ENCODE data around the gene TMEM18.

The TMEM18 gene

DNA sequence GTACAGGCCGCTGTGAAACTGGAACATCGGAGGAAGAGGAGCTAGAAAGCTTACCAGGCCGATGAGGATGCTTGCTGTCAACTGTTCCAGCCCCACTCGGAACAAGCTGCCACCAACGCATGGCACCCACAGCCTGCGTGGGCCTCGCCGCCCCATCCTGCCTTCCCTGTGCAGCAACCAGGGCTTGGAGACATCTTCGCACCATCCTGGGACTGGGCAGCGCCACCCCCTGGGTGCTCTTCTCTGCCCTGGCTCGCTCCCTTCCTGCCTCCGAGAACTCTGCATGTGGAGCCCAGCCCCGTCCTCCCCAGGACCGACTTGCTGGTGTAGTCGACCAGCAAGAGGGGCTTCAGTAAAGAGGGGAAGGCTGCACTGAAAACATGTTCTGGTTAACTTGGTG lies 10.8 kb downstream of the TMEM18 start:
- H3K23ac ChIP-seq (ENCODE audit: low read length) = no peak overlapping the region
- H3K79me2 ChIP-seq (ENCODE audit: control insufficient read depth, insufficient read depth, low read length, poor library complexity) = no peaks in the 10 kb centered on the region
- no peak overlapping the region for H2BK120ac ChIP-seq (ENCODE audit: insufficient read depth, low read length, poor library complexity)
- H3K18ac ChIP-seq (ENCODE audit: low read length) = no peak overlapping the region
- no peak overlapping the region for H2AFZ ChIP-seq (ENCODE audit: insufficient read depth, low read length, poor library complexity)
- no peak overlapping the region for H3K27ac ChIP-seq (ENCODE audit: low read depth, low read length)
- H2BK5ac ChIP-seq (ENCODE audit: low read depth, low read length, poor library complexity) = no peak overlapping the region
- no peak overlapping the region for H4K91ac ChIP-seq (ENCODE audit: low read depth, low read length)
- H4K8ac ChIP-seq (ENCODE audit: low read depth, low read length) = no peak overlapping the region
- no peak overlapping the region for H2AK5ac ChIP-seq (ENCODE audit: low read length)
- H3K36me3 ChIP-seq (ENCODE audit: control insufficient read depth in 1 of 2, insufficient read depth in 2 of 2, low read length in 2 of 2) = peaks cover 29 to 32% of the 10 kb centered on the region in 2 experiments
- H3K4ac ChIP-seq (ENCODE audit: low read depth, low read length) = no peak overlapping the region
- no peaks in the 10 kb centered on the region for H3K27me3 ChIP-seq (ENCODE audit: insufficient read depth, low read length)
- DNase-seq = no peak
- H3K79me1 ChIP-seq (ENCODE audit: low read length) = no peaks in the 10 kb centered on the region
- no peak overlapping the region for H3K4me2 ChIP-seq (ENCODE audit: low read length)
- no peak overlapping the region for H3K9ac ChIP-seq (ENCODE audit: low read length)
- no peak overlapping the region for H3K14ac ChIP-seq (ENCODE audit: low read length)
- H3K9me3 ChIP-seq (ENCODE audit: insufficient read depth, low read depth, low read length) = peaks cover 12% of the 10 kb centered on the region
- H4K12ac ChIP-seq (ENCODE audit: low read depth, low read length) = no peak overlapping the region
- no peaks in the 10 kb centered on the region for H3K4me1 ChIP-seq (ENCODE audit: control insufficient read depth in 1 of 2, insufficient read depth in 2 of 2, low read length in 2 of 2)
- no CpG with 5 or more reads among the region's 15 CpGs for WGBS (ENCODE audit: extremely low coverage, insufficient coverage, insufficient read length)
- no peak overlapping the region for H3K4me3 ChIP-seq (ENCODE audit: low read depth, low read length)
- no peak overlapping the region for H2BK12ac ChIP-seq (ENCODE audit: low read length)

DNA sequence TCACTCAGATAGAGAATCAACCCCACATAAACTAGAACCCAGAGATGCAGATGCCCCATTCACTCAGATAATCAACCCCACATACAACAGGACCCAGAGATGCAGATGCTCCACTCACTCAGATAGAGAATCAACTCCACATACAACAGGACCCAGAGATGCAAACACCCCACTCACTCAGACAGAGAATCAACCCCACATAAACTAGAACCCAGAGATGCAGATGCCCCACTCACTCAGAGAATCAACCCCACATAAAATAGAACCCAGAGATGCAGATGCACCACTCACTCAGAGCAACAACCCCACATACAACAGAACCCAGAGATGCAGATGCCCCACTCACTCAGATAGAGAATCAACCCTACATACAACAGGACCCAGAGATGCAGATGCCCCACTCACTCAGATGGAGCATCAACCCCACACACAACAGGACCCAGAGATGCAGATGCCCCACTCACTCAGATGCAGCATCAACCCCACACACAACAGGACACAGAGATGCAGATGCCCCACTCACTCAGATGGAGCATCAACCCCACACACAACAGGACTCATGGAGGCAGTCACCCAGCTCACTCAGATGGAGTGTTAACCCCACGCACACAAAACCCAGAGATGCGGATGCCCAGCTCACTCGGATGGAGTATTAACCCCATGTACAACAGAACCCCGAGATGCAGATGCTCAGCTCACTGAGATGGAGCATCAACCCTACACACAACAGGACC lies 11.7 kb downstream of the TMEM18 start:
- DNase-seq = no peak
- Histone ChIP-seq H3K36me3 (ENCODE audit: control insufficient read depth in 1 of 2, insufficient read depth in 2 of 2, low read length in 2 of 2) (peaks cover 22 to 26% of the 10 kb centered on the region in 2 experiments), H4K91ac (ENCODE audit: low read depth, low read length) (no peak overlapping the region)

DNA sequence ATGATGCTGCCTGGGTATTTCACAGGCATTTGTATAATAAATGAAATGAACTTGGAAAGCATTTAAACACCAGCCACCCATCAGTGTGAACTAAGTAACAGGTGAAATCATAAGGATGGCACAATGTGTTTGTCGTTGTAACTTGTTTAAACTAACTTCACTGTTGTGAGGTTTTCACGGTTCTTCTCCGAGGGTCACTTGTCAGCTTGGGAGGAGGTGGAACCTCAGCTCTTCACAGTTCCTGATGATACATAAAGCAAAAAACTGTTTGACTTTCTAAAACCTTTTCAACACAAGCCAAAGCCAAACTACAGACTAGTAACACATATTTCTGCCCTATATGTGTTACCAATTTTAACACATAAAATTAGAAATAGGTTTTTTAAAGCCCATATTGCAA lies 13.1 kb downstream of the TMEM18 start:
- Histone ChIP-seq H3K4me3 (ENCODE audit: low read depth, low read length) (no peak overlapping the region), H4K91ac (ENCODE audit: low read depth, low read length) (no peak overlapping the region), H4K12ac (ENCODE audit: low read depth, low read length) (no peak overlapping the region), H2BK5ac (ENCODE audit: low read depth, low read length, poor library complexity) (no peak overlapping the region), H3K4me1 (ENCODE audit: control insufficient read depth in 1 of 2, insufficient read depth in 2 of 2, low read length in 2 of 2) (no peaks in the 10 kb centered on the region), H4K8ac (ENCODE audit: low read depth, low read length) (no peak overlapping the region), H3K14ac (ENCODE audit: low read length) (no peak overlapping the region), H3K79me1 (ENCODE audit: low read length) (no peaks in the 10 kb centered on the region), H3K27me3 (ENCODE audit: insufficient read depth, low read length) (no peaks in the 10 kb centered on the region), H2AK5ac (ENCODE audit: low read length) (no peak overlapping the region), H3K18ac (ENCODE audit: low read length) (no peak overlapping the region), H3K36me3 (ENCODE audit: control insufficient read depth in 1 of 2, insufficient read depth in 2 of 2, low read length in 2 of 2) (peaks cover 13 to 16% of the 10 kb centered on the region in 2 experiments), H2BK120ac (ENCODE audit: insufficient read depth, low read length, poor library complexity) (no peak overlapping the region), H3K4ac (ENCODE audit: low read depth, low read length) (no peak overlapping the region), H3K27ac (ENCODE audit: low read depth, low read length) (no peak overlapping the region), H3K23ac (ENCODE audit: low read length) (no peak overlapping the region), H2BK12ac (ENCODE audit: low read length) (no peak overlapping the region), H3K9ac (ENCODE audit: low read length) (no peak overlapping the region), H3K9me3 (ENCODE audit: insufficient read depth, low read depth, low read length) (peaks cover 12% of the 10 kb centered on the region), H3K79me2 (ENCODE audit: control insufficient read depth, insufficient read depth, low read length, poor library complexity) (no peaks in the 10 kb centered on the region), H2AFZ (ENCODE audit: insufficient read depth, low read length, poor library complexity) (no peak overlapping the region), H3K4me2 (ENCODE audit: low read length) (no peak overlapping the region)
- no peak for DNase-seq
- WGBS (ENCODE audit: extremely low coverage, insufficient coverage, insufficient read length) = no CpG with 5 or more reads among the region's 3 CpGs

More for the DNA sequence above, 11.7 kb downstream of the TMEM18 start:
- Histone ChIP-seq H3K23ac (ENCODE audit: low read length) (no peak overlapping the region), H2BK12ac (ENCODE audit: low read length) (no peak overlapping the region), H3K27me3 (ENCODE audit: insufficient read depth, low read length) (no peaks in the 10 kb centered on the region), H3K9me3 (ENCODE audit: insufficient read depth, low read depth, low read length) (peaks cover 12% of the 10 kb centered on the region), H3K4me2 (ENCODE audit: low read length) (no peak overlapping the region), H2AFZ (ENCODE audit: insufficient read depth, low read length, poor library complexity) (no peak overlapping the region), H3K79me2 (ENCODE audit: control insufficient read depth, insufficient read depth, low read length, poor library complexity) (no peaks in the 10 kb centered on the region), H3K18ac (ENCODE audit: low read length) (no peak overlapping the region), H3K79me1 (ENCODE audit: low read length) (no peaks in the 10 kb centered on the region), H4K8ac (ENCODE audit: low read depth, low read length) (no peak overlapping the region), H3K9ac (ENCODE audit: low read length) (no peak overlapping the region), H4K12ac (ENCODE audit: low read depth, low read length) (no peak overlapping the region), H3K14ac (ENCODE audit: low read length) (no peak overlapping the region), H3K27ac (ENCODE audit: low read depth, low read length) (no peak overlapping the region), H3K4me1 (ENCODE audit: control insufficient read depth in 1 of 2, insufficient read depth in 2 of 2, low read length in 2 of 2) (no peaks in the 10 kb centered on the region), H2BK5ac (ENCODE audit: low read depth, low read length, poor library complexity) (no peak overlapping the region), H2BK120ac (ENCODE audit: insufficient read depth, low read length, poor library complexity) (no peak overlapping the region), H3K4me3 (ENCODE audit: low read depth, low read length) (no peak overlapping the region), H3K4ac (ENCODE audit: low read depth, low read length) (no peak overlapping the region), H2AK5ac (ENCODE audit: low read length) (no peak overlapping the region)
- no CpG with 5 or more reads among the region's 4 CpGs for WGBS (ENCODE audit: extremely low coverage, insufficient coverage, insufficient read length)

DNA sequence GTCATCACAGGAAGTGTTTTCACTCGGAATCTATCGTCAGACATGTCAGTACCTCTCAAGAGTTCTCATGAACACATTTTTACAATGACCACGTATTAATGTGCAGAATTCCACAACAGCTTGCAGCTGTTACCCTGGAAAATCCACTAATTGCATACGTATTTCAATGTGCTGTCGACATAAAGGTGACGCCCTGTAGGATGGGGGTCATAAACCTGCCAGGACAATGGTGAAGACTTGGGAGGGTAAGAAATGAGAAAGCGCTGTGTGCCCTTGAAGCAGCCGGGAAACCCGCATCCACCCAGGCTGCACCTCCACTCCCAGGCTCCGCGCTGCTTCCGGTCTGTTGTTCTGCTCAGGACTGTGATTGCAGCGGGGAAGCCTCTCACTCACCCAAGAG lies 14.0 kb downstream of the TMEM18 start:
- Histone ChIP-seq H3K9me3 (ENCODE audit: insufficient read depth, low read depth, low read length) (peaks cover 12% of the 10 kb centered on the region), H3K4me1 (ENCODE audit: control insufficient read depth in 1 of 2, insufficient read depth in 2 of 2, low read length in 2 of 2) (no peaks in the 10 kb centered on the region), H3K23ac (ENCODE audit: low read length) (no peak overlapping the region), H3K14ac (ENCODE audit: low read length) (no peak overlapping the region), H3K4ac (ENCODE audit: low read depth, low read length) (no peak overlapping the region), H3K4me2 (ENCODE audit: low read length) (no peak overlapping the region), H2AFZ (ENCODE audit: insufficient read depth, low read length, poor library complexity) (no peak overlapping the region), H3K27ac (ENCODE audit: low read depth, low read length) (no peak overlapping the region), H2BK120ac (ENCODE audit: insufficient read depth, low read length, poor library complexity) (no peak overlapping the region), H3K27me3 (ENCODE audit: insufficient read depth, low read length) (no peaks in the 10 kb centered on the region), H4K12ac (ENCODE audit: low read depth, low read length) (no peak overlapping the region), H3K79me1 (ENCODE audit: low read length) (no peaks in the 10 kb centered on the region), H2BK5ac (ENCODE audit: low read depth, low read length, poor library complexity) (no peak overlapping the region), H4K91ac (ENCODE audit: low read depth, low read length) (no peak overlapping the region), H2BK12ac (ENCODE audit: low read length) (no peak overlapping the region), H3K36me3 (ENCODE audit: control insufficient read depth in 1 of 2, insufficient read depth in 2 of 2, low read length in 2 of 2) (peaks cover 11 to 13% of the 10 kb centered on the region in 2 experiments), H2AK5ac (ENCODE audit: low read length) (no peak overlapping the region), H4K8ac (ENCODE audit: low read depth, low read length) (no peak overlapping the region), H3K18ac (ENCODE audit: low read length) (no peak overlapping the region), H3K4me3 (ENCODE audit: low read depth, low read length) (no peak overlapping the region), H3K79me2 (ENCODE audit: control insufficient read depth, insufficient read depth, low read length, poor library complexity) (no peaks in the 10 kb centered on the region), H3K9ac (ENCODE audit: low read length) (no peak overlapping the region)
- WGBS (ENCODE audit: extremely low coverage, insufficient coverage, insufficient read length) = no CpG with 5 or more reads among the region's 13 CpGs
- no peak for DNase-seq
